ENCODE measurements around the gene ADAM15. TPM values are rescaled to one million over a fixed set of nuclear protein-coding genes. Genes with fewer than 3 reads are reported as not detected.

The ADAM15 gene
- total and polyA plus RNA-seq, 2 of the 8 experiments (the other 6 are each of a cell fraction or from before 2014, with no cell fraction given) = 32.9 to 37.6 TPM

DNA sequence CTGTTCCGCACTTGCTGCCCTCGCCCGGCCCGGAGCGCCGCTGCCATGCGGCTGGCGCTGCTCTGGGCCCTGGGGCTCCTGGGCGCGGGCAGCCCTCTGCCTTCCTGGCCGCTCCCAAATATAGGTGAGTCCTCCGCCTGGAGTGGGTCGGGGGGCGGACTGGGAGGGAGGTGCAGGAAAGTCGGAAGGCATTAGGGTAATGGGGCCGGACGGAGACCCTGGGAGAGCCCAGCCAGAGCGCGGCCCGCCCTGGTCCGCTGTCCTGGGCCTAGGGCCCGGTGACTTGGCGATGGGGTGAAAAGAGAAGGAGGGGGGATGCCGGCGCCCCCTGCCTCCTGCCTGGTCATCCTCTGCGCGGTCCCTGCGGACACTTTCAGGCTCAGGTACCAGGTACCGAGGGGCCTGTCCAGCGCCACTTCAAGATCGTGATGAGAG, 243 bp downstream of the ADAM15 start:
- Histone ChIP-seq H3K18ac (ENCODE audit: extremely low read depth, low read length) (no peak overlapping the region; the same call in 1 of the 2 replicates), H2BK20ac (ENCODE audit: low read length) (no peak overlapping the region), H3K4me1 (replicated peaks in 1 of 4; ENCODE audit: control insufficient read depth in 3 of 4, insufficient read depth in 4 of 4, low read length in 3 of 4) (peaks cover 4 to 24% (median 10%) of the 10 kb centered on the region in 4 experiments; a peak in 6 of 7 replicates), H4K5ac (ENCODE audit: insufficient read length, low read depth, low read length) (no peak overlapping the region), H3K56ac (replicated peaks; ENCODE audit: insufficient read length, low read depth, low read length) (no peak overlapping the region), H3K27ac (ENCODE audit: low read depth, low read length) (no peak overlapping the region), H2BK12ac (ENCODE audit: low read depth, low read length) (0 out of 2 replicates have a peak overlapping the region, but pooled peaks have one; percentile 17), H3K36me3 (ENCODE audit: control insufficient read depth in 2 of 4, insufficient read depth in 4 of 4, low read length in 3 of 4) (peaks cover 0 to 3% (median 0%) of the 10 kb centered on the region in 4 experiments; a peak in 1 of 8 replicates), H2BK5ac (ENCODE audit: low read depth, low read length) (no peak overlapping the region), H3K4me2 (ENCODE audit: insufficient read depth in 1 of 2, low read depth in 2 of 2, low read length in 2 of 2) (peak overlapping the region; percentile 42 to 96), H2AFZ (ENCODE audit: low read length) (no peak overlapping the region), H3K9ac (replicated peaks in 1 of 4; ENCODE audit: extremely low read depth in 1 of 4, low read depth in 3 of 4, low read length in 3 of 4) (peak overlapping the region in 2 of 4 experiments; percentile 20 to 35; a peak in 3 of 7 replicates), H2AK5ac (ENCODE audit: low read depth, low read length) (no peak overlapping the region), H3K79me1 (ENCODE audit: low read depth, low read length) (no peaks in the 10 kb centered on the region), H3K4me3 (ENCODE audit: extremely low read depth in 1 of 4, insufficient read depth in 2 of 4, low read depth in 3 of 4, low read length in 4 of 4) (peak overlapping the region; percentile 32 to 76 (median 55)), H3K9me3 (ENCODE audit: insufficient read depth in 2 of 2, low read depth in 1 of 2, low read length in 1 of 2) (no peaks in the 10 kb centered on the region), H3K23me2 (ENCODE audit: low read depth, low read length) (peaks cover 16% of the 10 kb centered on the region), H4K8ac (ENCODE audit: extremely low read depth, insufficient read depth, low read length) (no peak overlapping the region), H2BK15ac (ENCODE audit: low read length) (no peak overlapping the region), H4K20me1 (replicated peaks in 1 of 2; ENCODE audit: control insufficient read depth in 1 of 2, insufficient read depth in 2 of 2, low read length in 2 of 2) (peaks cover 2 to 7% of the 10 kb centered on the region in 2 experiments), H2BK120ac (replicated peaks; ENCODE audit: low read depth, low read length) (no peak overlapping the region), H3K27me3 (replicated peaks in 1 of 4; ENCODE audit: control insufficient read depth in 3 of 4, extremely low read depth in 1 of 4, insufficient read depth in 3 of 4, low read length in 3 of 4) (peaks cover 0 to 18% (median 12%) of the 10 kb centered on the region in 4 experiments; a peak in 5 of 7 replicates), H3K23ac (ENCODE audit: insufficient read length) (no peak overlapping the region), H4K91ac (replicated peaks; ENCODE audit: insufficient read length, low read length) (no peak overlapping the region), H3K4ac (replicated peaks; ENCODE audit: insufficient read length, low read depth, low read length) (no peak overlapping the region), H3K79me2 (ENCODE audit: control insufficient read depth in 1 of 2, insufficient read depth in 2 of 2, low read length in 2 of 2) (no peaks in the 10 kb centered on the region), H3K14ac (ENCODE audit: insufficient read length) (no peak overlapping the region)
- DNase-seq (ENCODE audit: low read depth in 1 of 2, low spot score in 2 of 2) = no peak
- FAIRE-seq = no peak
- POLR2A ChIA-PET (ENCODE audit: partially characterized antibody) = interaction anchor here (0.7 to 2.6 kb wide), 17 partner anchors 9 to 115 kb away, joined by 3 to 9 read pairs (median 3); partner anchors contain the start of genes EFNA4, LENEP, PBXIP1 and PMVK
- CTCF ChIA-PET (ENCODE audit: partially characterized antibody) = interaction anchor here (0.8 to 33.9 kb wide), 20 partner anchors 1 to 238 kb away, joined by 3 to 907 read pairs (median 4); partner anchors contain the start of genes ADAM15, DCST1, DCST2 and EFNA3
- 2% methylated on average over 6 of the region's 31 CpGs; no CpG with 5 or more reads in 1 of the 2 experiments for WGBS, 2 experiments (ENCODE audit: extremely low coverage in 1 of 2, insufficient coverage in 1 of 2, insufficient read length in 1 of 2, insufficient replicate concordance in 2 of 2, low coverage in 1 of 2, low lambda C conversion rate in 2 of 2, missing lambda C conversion rate in 1 of 2)
- TF ChIP-seq, protein P1, sequence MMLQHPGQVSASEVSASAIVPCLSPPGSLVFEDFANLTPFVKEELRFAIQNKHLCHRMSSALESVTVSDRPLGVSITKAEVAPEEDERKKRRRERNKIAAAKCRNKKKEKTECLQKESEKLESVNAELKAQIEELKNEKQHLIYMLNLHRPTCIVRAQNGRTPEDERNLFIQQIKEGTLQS (IDR thresholded peaks at IDR 0.05; ENCODE audit: insufficient read depth, low read depth, low read length) = no peak
- TF ChIP-seq TAF1 (IDR thresholded peaks at IDR 0.05; ENCODE audit: low read depth, low read length) = 0 out of 2 replicates have a peak, but pooled peaks have one; percentile 62
- TF ChIP-seq TAF7 (optimal IDR thresholded peaks at IDR 0.05; ENCODE audit: borderline replicate concordance, low read depth, low read length) = peak; percentile 35
- no peak for TF ChIP-seq SIX5 (IDR thresholded peaks at IDR 0.05; ENCODE audit: low read depth, low read length)
- TF ChIP-seq CHD1 (IDR thresholded peaks at IDR 0.05; ENCODE audit: low read depth, low read length) = no peak

All from H1 (cell line).